OCI-LY3 (cell line): ENCODE results near the gene PKP4.

ENCODE experiments used
- EZH2phosphoT487 ChIP-seq: fragments of 200-600 bp; shearing (Covaris generic); IDR thresholded peaks from 2 replicates; pipeline ENCODE4 v1.6.1; 2018; ENCODE audit warnings: antibody characterized with exemption, mixed run types, low read depth
- TF ChIP-seq, protein P1 (sequence below): fragments of 200-600, 300-600 bp; sonication (generic); IDR thresholded peaks from 2 replicates; pipeline ENCODE4 v1.5.1; 2014; ENCODE audit warnings: antibody characterized with exemption, low read length, low read depth

DNA sequence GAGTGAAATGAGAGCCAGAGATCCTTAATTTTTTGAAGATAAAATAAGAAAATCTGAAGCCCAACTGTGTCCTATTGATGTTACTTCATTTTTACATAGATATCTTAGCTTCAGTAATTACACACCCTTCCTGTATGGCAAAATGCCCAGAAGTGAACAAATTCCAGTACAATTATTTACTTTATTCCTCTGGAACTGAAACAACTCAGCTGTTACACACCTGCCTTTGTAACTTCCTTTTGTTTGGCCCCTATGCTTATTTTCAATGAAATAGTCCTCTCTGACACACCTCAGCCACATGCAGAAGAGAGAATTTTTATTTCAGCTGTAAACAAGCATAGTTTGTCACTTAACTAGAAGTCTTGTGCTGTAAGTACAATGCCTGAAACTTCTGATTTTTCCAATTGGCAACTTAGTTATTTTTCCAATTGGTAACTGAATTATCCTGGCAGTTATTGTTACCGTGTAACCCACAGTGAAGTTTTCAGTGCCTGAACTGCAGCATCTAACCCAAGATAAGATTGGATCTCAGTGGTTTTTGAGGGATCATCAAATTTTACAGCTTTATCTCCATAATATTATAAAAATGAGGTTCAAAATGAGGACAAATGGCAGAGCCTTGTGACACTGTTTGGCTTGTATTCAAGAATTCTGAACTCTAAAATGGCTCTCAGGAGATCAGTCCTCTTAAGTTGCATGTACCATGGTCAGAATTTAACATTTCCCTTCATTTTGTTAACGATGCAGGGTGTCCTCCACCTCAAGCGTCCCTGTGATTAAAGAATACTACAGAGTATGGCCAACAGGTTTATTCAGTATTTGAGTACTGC is 82.6 kb downstream of the PKP4 start:
- TF ChIP-seq, protein P1, sequence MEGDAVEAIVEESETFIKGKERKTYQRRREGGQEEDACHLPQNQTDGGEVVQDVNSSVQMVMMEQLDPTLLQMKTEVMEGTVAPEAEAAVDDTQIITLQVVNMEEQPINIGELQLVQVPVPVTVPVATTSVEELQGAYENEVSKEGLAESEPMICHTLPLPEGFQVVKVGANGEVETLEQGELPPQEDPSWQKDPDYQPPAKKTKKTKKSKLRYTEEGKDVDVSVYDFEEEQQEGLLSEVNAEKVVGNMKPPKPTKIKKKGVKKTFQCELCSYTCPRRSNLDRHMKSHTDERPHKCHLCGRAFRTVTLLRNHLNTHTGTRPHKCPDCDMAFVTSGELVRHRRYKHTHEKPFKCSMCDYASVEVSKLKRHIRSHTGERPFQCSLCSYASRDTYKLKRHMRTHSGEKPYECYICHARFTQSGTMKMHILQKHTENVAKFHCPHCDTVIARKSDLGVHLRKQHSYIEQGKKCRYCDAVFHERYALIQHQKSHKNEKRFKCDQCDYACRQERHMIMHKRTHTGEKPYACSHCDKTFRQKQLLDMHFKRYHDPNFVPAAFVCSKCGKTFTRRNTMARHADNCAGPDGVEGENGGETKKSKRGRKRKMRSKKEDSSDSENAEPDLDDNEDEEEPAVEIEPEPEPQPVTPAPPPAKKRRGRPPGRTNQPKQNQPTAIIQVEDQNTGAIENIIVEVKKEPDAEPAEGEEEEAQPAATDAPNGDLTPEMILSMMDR = no peak
- no peak for TF ChIP-seq EZH2phosphoT487
